Neural cell (in vitro differentiated cells): ENCODE data around the gene SMAD2.

Experiments
- CTCF ChIP-seq: fragments of 450-650 bp; IDR thresholded peaks from 2 replicates; pipeline ENCODE4 v1.5.1; 2014; ENCODE audit warnings: antibody characterized with exemption, mild to moderate bottlenecking, moderate library complexity; ENCODE audit not compliant: poor library complexity, severe bottlenecking
- EP300 ChIP-seq: fragments of 450-650 bp; conservative IDR thresholded peaks from 2 replicates; pipeline ENCODE4 v1.6.1; 2014; ENCODE audit warnings: antibody characterized with exemption, mild to moderate bottlenecking, moderate library complexity; ENCODE audit not compliant: poor library complexity, severe bottlenecking
- EZH2 ChIP-seq: fragments of 200-600, 300-800 bp; shearing (Covaris generic), sonication (generic); IDR thresholded peaks from 2 replicates; pipeline ENCODE4 v1.6.1; 2014; ENCODE audit warnings: antibody characterized with exemption, low read length, borderline replicate concordance, mild to moderate bottlenecking; ENCODE audit not compliant: insufficient read depth, poor library complexity, severe bottlenecking
- MXI1 ChIP-seq: fragments of 450-650 bp; conservative IDR thresholded peaks from 2 replicates; pipeline ENCODE4 v1.6.1; 2014; ENCODE audit warnings: antibody characterized with exemption, mild to moderate bottlenecking; ENCODE audit not compliant: poor library complexity, severe bottlenecking
- POLR2AphosphoS5 ChIP-seq: IDR thresholded peaks from 2 replicates; pipeline ENCODE4 v1.6.1; 2012
- RAD21 ChIP-seq: fragments of 450-650 bp; conservative IDR thresholded peaks from 2 replicates; pipeline ENCODE4 v1.6.1; 2014; ENCODE audit warnings: antibody characterized with exemption, mild to moderate bottlenecking, moderate library complexity
- REST ChIP-seq: IDR thresholded peaks from 2 replicates; pipeline ENCODE4 v1.6.1; 2012; ENCODE audit warnings: borderline replicate concordance
- SMC3 ChIP-seq: fragments of 450-650 bp; conservative IDR thresholded peaks from 2 replicates; pipeline ENCODE4 v1.6.1; 2014; ENCODE audit warnings: antibody characterized with exemption, mild to moderate bottlenecking, moderate library complexity; ENCODE audit not compliant: poor library complexity
- TAF1 ChIP-seq: IDR thresholded peaks from 2 replicates; pipeline ENCODE4 v1.6.1; 2012; ENCODE audit warnings: low read depth

- TF ChIP-seq CTCF = no peak
- no peak for TF ChIP-seq EP300
- no peak for TF ChIP-seq REST
- TF ChIP-seq EZH2 = no peak
- TF ChIP-seq RAD21 = no peak
- TF ChIP-seq POLR2AphosphoS5 = no peak
- no peak for TF ChIP-seq MXI1
- TF ChIP-seq SMC3 = no peak
- TF ChIP-seq TAF1 = no peak
Observed at GRCh38 chr18:47868744-47869143, 61.7 kb downstream of the SMAD2 start.
